GM19193 (cell line): Measurements from ENCODE around the gene EFHC1.

ENCODE experiments used
- POLR2A ChIP-seq: IDR thresholded peaks from 4 replicates; pipeline ENCODE4 v1.6.1; 2011; ENCODE audit not compliant: insufficient read depth, insufficient read length; ENCODE audit errors: extremely low read depth

Gene EFHC1

DNA sequence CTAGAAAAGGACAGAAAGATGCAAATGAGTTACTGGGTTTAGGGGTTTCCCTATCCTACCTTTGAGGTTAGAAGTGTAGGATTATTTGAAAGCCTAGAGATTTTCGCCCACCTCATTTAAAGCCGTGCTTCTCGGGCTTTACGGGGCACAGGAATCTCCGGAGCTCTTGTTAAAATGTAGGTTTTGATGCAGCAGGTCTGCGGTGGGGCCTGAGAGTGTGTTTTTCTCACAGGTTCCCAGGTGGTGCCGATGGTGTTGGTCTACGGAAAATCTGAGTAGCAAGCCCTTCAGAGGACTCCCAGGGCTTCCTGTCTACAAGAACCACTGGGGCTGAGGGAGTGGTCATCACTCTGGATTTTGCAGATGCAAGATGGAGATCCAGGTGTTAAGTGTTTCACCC is 109.2 kb downstream of the EFHC1 start:
- TF ChIP-seq POLR2A: no peak

DNA sequence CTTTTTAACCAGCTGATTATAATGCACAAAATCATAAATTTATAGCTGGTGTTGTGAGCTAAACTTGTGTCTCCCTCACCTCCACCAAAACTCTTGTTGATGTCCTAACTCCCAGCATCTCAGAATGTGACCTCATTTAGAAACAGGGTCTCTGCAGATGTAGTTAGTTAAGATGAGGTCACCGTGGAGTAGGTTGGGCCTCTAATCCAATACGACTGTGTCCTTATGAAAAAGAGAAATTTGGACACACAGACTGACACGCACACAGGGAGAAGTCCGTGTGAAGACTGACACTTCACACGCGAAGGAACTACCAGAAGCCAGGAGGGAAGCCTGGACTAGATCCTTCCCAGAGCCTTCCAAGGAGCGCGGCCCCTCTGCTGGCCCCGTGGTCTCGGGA is 110.2 kb downstream of the EFHC1 start:
- TF ChIP-seq POLR2A: no peak

DNA sequence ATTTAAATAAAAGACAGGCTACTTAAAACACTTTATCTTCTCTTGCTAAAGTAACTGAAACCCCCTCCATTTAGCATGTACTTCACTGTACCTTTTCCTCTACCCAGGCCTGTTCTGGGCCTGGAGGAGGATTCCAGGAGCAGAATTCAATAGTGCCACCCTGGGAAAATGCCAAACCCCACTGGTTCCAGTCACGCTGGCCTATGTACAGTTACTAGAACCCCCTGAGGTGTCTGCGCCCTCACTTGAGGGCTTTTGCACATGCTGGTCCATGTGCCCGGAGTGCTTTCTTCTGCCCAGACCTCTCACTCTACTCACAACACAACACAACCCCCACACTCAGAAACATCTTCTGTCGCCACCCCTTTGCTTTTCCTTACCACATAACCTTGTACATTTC is 111.3 kb downstream of the EFHC1 start:
- TF ChIP-seq POLR2A: no peak

DNA sequence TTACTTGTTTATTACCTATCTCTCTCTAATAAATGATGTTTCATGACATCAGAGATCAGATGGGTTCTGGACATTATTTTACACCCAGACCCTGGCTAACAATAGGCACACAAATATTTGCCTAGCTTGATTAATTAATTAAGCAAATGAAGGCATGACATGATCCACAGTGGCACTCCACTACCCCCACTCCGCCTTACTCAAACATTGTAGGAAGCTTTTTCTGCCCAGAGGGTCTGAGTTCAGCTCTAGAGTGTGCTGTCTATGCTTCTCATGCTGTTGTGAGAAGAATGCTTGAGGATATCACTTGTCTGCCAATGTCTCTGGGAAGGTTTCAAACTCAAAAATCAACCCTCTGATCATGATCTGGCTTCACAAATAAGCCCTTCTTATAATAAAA is 111.7 kb downstream of the EFHC1 start:
- TF ChIP-seq POLR2A: no peak

DNA sequence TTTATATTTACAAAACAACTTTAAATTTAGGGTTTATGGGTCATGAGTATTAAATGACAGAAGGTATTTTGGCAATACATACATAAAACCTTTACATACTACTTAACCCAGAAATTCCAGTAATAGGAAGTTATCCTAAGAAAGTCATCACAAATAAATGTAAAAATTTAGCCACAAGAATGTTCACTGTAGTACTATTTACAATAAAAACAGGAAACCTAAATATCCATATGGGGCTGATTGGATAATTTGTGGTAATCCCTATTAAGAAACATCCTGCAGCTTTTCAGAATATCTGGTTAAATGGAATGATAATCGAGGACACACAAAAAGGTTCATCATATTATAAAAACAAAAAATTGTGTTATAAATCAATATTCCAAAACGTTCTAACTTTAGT is 112.3 kb downstream of the EFHC1 start:
- no peak for TF ChIP-seq POLR2A

DNA sequence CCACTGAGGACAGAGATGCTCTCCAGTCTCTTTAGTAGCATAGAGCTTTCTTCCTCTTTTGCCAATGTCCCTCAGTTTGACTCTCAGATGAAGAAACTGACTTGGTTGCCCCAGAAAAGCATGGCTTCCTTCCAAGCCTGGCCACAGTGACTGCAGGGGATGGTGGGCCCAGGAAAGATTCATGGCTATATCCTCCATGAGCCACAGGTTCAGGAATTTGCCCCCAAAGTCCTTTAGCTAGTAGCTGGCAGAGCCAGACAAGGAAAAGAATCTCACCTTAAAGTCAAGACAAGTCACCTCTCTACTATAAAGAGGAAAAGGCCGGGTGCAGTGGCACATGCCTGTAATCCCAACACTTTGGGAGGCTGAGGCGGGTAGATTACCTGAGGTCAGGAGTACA is 113.3 kb downstream of the EFHC1 start:
- no peak for TF ChIP-seq POLR2A

DNA sequence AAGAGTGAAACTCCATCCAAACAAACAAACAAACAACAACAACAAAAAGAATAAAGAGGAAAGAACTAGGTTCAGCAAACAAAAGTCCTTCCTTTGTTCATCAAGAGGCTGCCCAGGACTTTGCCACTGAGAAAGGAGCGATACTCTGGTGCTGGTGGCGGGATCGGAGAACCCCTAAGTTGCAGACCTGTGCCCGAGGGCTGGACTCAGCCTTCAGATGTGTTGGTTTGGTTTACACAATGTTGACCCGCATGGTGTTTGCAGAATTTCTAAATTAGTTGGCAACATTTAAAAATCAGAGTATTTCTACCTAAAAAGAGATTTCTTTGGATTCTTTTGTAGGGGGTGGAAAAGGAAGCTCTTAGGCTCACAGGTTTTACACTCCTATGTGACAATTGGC is 114.2 kb downstream of the EFHC1 start:
- no peak for TF ChIP-seq POLR2A

DNA sequence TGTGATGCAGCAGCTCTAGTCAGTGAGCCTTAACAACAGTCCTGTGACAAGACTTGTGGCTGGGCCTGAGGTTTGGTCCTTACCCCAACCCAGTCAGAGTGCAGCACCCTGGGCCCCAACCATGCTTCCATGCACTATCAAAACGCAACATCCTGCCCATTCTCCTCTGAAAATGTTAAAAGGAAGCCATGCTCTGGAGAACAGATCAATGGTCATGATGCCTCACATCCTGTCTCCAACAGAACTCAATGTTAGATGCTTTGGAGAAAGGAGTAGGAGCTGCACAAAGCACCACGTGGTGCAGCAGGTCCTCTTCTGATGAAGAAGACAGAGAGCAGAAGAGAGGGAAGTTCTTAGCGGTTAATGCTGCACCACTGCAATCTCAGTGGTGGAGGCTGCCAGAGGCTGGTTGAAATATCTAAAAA is 114.8 kb downstream of the EFHC1 start:
- no peak for TF ChIP-seq POLR2A

DNA sequence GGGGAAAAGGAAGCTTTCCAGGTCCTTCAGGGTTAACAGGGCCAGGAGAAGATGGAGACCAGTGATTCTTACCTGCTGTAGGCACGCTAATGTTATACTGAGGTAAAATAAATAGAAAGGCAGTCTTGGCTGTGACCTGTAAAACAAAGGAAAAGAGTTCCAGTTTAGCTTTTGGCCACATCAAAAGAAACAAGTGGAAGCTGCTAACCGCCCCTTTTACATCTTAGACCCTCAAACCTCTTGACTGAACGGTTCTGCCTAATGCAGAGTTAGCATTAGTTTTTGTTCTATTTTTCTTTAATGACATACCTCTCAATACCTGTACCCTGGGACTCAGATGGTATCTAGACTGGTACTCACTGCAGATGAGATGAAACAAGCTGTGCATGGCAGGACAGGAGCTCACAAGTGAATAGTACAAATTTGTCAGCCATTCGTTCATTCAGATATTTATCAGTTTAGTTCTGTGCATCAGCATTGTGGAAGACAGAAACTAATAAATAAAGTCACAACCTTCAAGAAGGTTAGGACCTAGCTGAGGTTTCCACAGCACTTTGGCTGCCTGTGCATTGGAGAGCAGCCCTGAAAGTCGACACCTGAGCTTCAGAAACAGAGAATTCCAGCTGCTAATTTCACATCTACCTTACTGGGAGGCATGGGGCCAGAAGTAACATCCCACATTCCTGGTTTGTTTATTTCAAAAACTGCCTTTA is 115.7 kb downstream of the EFHC1 start:
- no peak for TF ChIP-seq POLR2A

DNA sequence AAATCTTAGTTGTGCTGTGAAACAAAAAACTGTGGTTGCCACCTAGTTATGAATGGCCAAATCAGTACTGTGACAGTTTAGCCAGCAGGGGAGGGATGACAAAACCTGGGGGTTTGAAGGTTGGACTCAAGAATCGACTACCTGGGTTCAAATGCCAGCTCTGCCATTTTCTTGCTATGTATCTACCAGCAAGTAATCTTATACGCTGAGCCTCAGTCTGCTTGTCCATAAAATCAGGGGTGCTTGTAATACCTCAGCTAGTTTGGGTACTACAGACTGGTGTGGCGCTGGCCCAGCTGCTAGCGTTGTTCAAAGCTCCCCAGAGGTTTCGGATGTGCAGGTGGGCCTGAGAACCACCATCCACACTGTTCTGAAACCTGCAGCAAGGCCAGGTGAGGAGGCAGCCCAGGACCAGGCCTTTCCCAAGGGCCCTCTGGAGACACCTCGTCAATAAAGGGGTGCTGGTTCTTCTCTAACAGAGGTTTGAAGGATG is 116.3 kb downstream of the EFHC1 start:
- no peak for TF ChIP-seq POLR2A

DNA sequence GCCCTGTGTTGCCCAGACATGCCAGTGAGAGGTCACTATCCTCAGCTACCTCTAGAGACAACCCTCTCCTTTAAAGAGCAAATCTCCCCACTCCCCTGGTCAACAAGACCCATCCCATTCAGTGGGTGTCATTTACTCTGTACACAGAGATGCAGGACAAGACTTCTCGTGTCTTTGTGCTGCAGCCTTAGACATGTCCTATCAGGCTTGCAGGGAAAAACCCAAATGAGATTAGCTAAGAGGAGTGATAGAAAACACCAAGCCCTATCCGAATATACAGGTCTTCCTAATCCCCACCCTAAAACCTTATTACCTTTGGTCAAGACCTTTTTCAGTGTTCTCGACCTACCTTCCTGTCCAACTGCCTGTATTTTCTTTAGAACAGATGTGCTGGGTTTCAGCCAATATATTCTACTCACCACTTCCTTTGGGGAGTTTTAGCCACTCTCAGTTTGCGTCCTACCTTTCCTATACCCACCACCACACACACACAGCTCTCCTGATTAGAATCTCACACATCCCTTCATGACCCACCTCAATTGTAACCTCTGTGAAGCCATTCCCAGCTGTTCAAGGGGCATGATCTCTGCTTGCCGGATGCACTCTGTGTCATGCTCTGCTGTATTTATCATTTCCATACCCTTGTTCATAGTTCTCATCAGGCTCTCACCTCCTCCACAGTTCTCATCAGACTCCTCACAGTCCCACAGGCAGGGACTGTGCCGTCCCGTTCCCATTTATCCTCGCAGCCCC is 117.0 kb downstream of the EFHC1 start:
- no peak for TF ChIP-seq POLR2A

DNA sequence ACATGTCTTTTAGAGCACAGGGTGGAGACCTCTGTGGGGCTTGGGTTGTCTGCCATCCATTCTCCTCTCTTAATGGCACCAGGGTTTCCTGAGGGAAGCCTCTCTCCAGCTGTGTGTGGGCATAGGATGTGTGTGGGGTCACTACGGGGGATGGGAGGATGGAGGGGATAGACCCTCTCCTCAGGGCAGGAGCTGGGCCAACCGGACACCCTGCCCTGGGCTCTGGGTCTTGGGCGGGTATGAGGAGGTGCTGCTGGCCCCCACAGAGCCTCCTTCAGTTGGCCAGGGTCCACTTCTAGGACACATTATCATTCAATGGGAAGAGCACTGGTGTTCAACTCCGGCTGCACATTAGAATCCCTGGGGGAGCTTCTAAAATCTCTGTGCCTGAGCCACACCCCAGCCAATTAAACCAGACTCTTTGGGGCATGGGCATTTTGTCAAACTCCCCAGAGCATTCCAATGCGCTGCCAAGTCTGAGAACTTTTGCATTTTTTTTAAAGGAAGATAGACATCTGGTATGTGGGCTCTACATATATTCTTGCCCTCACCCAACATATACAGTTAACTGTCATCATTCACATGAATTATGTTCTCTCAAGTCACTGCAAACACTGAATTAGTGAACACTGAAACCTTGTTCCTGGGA is 118.2 kb downstream of the EFHC1 start:
- TF ChIP-seq POLR2A: no peak

DNA sequence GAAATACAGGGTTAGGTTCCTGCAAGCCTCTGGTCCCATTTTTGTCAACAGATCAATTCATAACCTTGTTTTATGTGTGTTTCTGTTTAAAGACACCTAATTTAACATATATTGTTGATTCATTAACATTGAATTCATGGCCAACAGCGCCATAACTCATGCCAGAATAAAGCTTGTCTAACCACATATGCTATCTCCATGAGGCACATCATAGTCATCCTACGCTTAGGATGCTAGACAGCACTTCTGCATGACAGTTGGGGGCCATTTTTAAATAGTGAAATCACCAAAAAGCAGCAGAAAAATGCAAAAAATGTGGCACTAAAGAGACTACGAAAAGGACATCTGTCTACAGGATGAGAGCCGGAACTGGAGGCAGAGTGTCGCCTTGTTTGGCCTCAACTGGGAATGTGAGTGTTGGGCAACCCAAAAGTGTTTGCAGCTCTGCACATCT is 118.8 kb downstream of the EFHC1 start:
- no peak for TF ChIP-seq POLR2A

DNA sequence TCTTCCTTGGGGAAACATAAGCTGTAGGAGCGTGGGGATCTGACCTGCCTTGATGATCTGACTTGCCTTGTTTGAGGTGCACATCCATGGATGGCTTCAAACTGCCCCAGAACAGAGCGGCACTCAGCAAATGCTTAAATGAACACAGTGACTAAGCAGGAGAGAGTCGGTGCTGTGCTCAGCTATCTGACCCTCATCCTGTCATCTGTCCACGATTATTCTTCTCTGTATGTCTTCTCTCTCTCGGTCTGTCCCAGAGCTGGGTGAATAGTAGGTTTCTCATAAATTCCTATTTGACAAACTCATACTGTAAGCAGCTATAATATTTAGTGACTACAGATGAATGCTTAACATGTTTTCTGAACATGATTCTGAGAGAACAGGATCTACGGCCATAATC is 119.5 kb downstream of the EFHC1 start:
- TF ChIP-seq POLR2A: no peak

DNA sequence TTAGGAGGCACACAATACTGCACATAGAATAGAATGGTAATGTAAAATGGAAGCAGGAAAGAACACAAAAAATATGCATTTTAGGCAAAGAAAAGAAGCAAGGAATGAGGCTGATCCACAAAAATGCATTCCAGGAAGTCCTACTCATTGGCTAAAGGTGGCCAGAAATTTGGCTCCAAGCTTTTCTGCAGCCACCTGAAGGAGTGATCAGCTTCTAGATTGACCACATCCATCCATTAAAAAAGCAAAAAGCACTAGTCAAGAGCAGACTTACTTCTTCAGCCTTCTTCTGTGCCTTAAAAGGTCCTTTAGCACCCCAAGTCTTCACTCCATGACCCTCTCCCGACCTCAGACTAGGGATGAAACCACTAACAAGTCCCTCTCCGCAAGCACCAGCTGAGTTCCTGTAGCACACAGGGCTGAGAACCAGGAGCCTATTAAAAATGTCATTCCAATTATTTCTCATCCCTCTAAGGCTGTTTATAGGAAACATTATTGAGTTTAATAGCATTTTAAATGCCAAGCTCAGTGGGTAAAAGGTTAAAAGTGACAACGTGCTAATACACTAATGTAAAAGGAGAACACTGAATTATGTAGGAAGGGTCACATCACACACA is 120.3 kb downstream of the EFHC1 start:
- TF ChIP-seq POLR2A: no peak
